HG02852 (cell line): ENCODE measurements around the gene ECHDC1.

Source experiments
- ATAC-seq: cut with Tn5 transposase; IDR thresholded peaks from one replicate; pipeline ENCODE4 v1.9.1; 2021; ENCODE audit warnings: mild to moderate bottlenecking, moderate library complexity; ENCODE audit not compliant: unreplicated experiment

Gene ECHDC1

DNA sequence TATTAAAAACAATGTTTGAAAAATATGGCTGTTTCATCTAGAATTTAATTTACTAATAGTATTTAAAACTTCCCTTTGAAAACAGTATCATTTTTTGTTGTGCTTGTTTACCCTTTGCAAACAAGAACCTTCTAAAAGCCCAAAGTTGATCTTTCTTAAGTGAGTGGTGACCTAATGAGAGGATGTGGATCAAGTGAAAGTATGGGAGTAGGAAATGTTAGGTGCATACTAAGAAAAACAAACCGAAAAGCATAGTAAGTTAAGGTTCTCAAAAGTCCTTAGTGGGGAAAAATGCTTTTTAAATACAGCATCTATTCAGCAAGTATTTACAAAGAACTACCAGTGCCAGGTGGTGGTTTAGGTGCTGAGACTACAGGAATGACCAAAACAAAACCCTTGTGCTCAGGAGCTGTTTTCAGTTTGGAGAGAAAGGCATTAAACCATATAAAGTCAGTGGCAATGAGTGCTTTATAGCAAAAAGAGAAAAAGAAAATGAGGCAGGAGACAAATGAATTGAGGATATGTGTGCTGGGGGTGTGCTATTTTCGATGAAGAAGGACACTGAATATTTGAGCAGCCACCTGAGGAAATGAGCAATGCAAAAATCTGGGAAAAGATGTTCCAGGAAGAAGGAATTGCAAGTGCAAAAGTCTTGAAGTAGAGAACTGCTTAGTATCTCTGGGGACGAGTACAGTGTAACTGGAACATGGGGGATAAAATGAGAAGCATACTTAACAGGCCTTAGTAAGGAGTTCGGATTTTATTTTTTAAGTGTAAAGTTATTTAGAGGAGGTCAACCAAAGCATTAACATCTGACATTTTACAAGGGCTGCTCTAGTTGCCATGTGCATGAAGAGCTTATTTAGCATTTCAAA lies 52.8 kb downstream of the ECHDC1 start:
- peak; percentile 39 for ATAC-seq

DNA sequence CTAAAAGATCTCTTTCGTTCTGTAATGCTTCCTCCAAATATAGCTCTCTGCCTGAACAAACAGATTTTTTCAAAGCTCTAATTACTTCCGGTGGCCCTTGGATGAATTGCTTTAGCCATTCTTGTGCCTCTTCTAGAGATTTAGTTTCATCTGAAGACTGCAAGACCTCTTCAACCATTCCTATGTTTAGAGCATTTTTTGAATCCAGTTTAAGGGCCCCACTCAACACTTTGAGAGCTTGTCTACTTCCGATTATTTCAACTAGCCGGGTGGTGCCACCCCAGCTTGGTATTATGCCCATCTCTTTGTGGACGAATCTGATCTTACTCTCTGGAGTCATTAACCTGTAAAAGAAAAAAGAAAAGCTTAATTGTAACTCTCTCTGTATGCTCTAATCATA lies 53.5 kb downstream of the ECHDC1 start:
- ATAC-seq = no peak

DNA sequence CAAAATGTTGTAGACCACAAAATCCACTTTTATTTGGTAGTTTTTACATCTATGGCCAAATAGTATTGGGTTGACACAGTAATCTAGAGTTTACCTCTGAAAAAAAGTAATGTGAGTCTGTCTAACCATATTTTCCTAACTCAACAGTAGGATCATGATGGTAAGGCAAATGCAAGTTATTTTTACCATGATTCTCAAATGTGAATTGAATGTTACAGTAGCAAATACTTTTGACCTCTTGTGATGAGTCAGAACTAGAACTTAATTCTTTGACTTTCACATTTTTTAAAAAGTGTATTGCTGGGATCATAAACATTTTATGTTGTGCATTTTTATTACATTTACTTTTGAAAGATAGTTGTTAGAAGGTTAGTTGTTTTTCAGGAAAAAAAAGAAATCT lies 54.7 kb downstream of the ECHDC1 start:
- peak; percentile 28 for ATAC-seq

DNA sequence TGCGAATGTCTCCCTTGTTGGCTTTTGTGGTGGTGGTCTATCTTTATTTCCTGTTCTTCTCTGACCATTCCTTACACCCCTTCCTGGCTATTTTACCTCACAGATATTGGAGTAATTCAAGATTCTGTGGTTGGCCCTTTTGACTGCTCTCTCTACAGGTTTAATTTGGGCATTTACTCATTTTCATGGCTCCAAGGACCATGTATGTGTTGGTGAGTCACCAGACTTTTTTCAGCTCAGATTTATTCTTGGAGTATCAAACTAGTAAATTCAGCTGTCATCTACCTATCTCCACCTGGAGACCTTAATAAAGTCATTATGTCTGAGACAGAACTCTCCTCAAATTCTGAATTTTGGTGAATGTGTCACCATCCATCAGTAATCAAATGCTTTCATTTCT lies 61.2 kb downstream of the ECHDC1 start:
- ATAC-seq = no peak

DNA sequence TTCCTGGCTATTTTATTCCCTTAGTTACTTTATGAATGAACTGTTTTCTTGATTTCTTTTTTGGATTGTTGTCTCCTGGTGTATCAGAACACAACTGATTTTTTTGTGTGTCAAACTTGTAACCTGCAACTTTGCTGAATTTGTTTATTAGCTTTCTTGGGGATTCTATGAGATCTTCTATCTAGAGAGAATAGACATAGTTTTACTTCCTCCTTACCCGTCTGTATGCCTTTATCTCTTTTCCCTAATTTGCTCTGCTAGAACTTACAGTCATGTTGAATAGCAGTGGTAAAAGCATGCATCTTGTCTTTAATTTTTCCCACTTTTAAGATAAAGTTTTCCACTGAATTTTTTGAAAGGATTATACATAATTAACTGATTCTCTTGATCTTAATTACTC lies 63.6 kb downstream of the ECHDC1 start:
- peak; percentile 65 for ATAC-seq

DNA sequence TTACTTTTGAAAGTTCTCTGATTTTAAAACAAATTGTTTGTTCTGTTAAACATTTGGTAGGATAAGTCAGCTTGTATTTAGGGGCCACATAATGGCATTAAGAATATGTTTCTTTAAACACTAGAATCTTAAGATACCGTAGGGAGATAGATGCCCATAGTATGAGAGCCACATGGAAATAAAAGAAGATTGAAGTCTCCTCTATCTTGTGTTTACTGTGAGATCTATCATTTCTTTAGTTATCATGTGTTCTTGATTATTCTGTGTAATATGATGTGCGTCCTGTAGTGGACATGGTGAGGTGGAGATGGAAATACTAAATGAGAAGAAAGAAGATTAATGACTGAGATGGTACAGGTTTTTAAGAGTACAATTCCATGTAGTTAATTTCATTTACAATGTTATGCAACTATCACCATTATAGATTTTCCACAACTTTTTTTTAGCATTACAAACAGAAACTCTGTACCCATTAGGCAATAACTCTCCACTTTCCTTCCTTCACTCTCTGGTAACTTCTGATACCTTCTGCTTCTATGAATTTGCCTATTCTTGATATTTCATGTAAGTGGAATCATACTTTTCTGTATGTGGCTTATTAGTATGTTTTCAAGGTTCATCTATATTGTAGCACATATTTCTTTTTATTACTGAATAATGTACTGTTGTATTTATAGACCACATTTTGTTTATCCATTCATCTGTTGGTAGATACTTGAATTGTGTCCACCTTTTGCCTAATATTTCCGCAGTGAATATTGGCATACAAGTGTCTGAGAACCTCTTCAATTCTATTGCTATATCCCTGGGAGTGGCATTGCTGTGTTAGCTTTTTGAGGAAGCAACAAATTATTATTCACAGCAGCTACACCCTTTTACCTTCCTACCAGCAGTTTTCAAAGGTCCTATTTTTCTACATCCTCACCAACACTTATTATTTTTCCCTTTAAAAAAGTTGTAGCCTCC lies 65.2 kb downstream of the ECHDC1 start:
- ATAC-seq = no peak

DNA sequence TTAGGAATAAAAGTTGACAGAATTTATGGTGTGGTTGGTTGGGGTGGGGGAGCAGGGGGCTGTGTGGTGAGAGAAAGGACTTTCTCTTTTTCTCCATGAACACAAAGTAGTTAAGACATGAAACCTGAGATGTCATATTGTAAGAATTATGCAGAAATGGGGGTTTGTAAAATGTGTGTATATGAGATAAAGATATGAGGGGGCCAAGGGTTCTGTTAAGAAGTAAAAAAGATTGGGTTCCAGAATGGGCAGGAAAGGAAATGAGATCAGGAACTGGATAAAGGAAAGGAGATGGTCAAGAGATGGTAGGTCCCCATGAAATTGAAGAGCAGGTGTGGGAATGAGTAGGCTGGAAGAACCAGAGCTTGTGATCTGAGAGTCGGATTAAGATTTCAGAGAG lies 67.1 kb downstream of the ECHDC1 start:
- no peak for ATAC-seq

DNA sequence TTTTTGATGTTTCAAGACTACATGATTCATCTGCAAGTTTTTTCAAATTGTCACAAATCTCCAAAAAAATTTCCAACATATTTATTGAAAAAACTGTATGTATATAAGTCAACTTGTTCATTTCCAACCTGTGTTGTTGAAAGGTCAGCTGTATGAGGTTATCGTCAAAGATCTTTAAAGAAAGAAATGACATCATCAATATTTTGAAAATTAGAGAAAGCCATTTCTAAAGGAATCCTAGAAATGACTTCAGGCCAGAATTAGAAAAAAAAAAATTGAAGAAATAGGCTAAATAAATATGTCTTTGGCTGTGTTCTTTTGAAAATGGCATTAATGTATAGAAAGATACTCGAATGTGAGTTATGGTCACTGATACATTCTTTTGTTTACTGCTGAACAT lies 69.9 kb downstream of the ECHDC1 start:
- no peak for ATAC-seq

DNA sequence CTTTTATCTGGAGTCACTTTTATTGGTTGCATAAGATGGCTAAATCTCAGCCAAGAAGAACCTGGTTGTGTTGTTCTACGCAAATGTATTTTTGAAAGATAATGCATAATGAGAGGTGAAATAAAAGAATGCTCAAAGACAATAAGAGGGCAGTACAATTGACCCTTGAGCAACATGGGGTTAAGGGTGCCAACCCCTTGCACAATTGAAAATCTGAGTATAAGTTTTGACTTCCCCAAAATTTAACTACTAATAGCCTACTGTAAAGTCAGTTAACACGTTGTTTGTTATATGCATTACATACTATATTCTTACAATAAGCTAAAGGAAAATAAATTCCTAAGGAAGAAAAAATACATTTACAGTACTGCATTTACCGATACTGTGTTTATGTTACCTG lies 70.8 kb downstream of the ECHDC1 start:
- ATAC-seq = no peak

DNA sequence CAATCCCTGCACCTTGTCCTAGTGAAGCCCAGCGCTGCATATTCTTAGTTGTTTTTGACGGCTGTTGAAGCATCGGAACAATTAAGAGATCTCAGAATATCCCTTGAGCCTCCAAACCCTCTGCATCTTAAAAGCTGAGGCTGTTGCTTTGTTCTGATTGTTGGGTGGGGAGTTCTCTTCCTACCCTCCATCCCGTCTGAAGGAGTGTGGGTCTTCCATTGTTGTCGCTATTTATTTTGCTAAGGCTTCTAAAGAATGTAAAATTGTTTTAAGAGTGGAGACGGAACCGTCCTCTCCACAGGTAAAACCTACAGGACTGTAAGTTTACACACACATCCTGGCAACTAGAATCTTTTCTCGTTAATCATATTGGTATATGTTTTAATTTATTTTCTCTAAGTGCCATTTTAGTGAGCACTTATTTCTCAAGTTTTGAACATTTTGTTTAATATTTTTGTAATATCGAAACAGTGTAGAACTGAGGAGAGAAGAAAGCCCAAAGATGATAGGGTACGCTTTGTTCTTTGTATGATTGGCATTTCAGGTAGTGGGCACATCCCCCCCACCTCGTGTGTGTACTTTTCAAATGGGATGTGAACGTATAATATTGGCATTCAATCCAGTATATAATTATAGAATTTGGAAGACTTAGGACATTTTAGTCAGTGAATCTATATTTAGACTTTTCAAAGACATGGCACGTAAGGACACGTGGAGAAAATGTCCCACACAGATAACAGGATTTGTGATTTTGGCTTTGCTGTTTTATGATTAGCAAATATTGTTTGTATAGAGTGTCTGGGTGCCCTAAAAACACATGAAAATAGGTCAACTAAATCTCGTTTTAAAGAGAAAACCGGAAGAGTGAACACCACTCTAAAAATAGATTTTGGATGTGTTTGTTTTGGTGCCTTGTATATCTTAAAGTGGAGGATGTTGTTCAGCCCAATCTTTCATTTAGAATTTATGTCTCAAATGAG lies 75.5 kb downstream of the ECHDC1 start:
- peak; percentile 1 for ATAC-seq

DNA sequence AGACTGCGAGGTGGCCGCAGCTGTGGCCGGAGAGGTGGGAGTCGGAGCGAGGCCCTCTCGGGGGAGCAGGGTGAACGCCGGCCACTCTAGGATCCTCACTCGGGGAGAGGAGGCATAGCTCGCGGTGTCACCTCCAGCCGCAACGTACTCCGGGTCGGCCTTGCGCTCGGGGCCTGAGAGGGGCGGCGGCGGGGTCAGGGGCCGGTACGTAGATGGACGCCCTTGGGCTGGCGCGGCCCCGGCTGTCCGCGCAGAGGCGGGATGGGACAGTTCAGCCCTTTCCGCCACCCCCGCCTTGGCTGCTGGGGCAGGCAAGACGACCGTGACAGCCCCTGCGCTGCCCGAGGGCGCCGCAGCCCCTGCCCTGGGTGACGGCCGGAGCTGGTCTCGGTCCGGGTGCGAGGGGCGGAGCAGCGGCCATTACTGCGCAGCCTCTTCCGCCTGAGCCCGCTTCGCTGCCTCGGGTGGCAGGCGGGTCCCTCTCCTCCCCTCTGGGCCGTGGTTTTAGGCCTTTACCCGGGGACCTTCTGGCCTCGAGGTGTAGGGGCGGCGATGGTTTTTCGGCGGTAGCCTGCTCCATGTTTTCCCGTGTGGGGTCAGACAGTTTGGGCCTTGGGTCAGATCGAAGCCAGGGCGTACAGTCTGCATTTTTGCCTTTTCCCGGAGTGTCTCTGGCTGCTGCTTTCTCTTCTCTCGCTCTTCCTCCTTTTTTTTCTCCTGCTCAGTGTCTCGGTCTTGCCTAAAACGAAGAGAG lies 76.3 kb downstream of the ECHDC1 start:
- ATAC-seq = peak; percentile 77

DNA sequence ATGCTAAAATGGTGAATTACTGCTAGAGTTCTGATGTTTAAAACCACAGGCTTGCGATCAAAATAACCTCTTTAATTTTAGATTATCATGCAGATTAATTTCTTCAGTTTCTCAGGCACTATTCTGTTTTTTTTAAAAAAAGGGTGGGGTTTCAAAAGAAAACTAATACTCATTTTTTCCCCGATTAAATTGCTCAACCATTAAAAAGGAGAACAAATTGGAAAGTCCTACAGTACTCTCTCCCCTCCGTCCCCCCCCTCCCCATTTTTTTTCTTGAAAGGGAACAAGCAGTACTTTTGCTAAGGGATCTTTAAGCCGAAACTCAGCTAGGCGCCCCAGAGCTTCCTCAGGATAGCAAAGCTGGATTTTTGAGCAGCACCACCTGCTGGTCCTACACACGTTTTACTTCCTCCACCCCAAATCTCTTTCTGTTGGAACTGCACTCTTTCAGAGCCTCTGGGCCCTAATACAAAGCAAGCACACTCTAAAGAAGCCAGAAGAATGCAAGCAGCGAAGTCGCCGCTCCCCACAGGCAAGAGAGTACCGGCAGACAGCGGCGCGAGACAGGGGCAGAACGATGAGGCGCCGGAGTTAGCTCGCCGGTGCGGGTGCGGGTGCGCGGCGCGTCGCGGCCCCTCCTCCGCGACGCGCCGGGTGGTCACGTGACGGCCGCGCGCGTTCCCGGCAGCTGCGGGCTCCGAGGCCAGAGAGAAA lies 77.1 kb downstream of the ECHDC1 start, which contains the start of gene RNF146:
Gene RNF146, plus strand, starts transcription at position 687 of the 714 bp plus-strand sequence. CDS start 13,475 bp downstream, outside the sequence.
- ATAC-seq = peak; percentile 80

DNA sequence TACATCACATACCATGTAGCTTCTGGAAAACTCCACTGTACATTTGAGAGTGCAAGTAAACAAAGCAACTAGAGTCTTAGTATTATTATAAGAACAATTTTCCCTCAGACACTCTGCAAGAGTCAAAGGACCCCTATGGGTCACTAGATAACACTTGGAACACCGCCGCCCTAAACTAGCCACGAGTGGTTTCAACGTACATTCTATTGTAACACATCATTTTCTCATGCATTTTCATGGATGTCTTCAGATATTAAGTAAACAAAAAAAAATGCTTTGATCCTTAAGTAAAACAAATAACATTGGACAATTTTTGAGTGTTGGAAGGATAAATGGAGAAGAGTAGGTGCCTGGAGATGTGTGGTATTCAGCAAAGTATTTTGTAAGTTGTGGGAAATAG lies 79.9 kb downstream of the ECHDC1 start:
- ATAC-seq = no peak

DNA sequence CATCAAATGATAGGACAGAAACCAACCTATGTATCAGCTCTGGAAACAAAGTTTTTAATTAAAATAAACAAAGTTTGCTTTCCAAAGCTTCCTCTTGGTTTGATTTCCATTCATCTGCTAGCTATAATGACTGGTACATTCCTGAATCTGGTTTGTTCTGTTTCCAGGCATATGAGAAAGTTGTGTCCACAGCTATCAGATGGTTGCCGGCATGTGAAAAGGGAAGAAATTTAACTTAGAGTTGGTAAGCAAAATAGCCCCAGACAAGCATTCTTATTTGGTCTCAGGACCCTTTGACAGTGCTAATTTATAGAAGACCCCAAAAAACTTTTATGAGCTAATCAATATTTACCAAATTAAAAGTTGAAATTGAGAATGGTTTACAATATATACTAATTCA lies 80.5 kb downstream of the ECHDC1 start:
- no peak for ATAC-seq

DNA sequence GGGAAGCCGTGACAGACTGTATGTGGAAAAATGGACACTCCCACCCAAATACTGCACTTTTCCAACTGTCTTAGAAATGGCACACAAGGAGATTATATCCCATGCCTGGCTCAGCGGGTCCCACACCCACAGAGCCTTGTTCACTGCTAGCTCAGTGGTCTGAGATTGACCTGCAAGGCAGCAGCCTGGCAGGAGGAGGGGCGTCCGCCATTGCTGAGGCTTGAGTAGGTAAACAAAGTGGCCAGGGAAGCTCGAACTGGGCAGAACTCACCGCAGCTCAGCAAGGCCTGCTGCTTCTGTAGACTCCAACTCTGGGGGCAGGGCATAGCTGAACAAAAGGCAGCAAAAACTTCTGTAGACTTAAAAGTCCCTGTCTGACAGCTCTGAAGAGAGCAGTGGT lies 88.1 kb downstream of the ECHDC1 start:
- ATAC-seq = no peak

DNA sequence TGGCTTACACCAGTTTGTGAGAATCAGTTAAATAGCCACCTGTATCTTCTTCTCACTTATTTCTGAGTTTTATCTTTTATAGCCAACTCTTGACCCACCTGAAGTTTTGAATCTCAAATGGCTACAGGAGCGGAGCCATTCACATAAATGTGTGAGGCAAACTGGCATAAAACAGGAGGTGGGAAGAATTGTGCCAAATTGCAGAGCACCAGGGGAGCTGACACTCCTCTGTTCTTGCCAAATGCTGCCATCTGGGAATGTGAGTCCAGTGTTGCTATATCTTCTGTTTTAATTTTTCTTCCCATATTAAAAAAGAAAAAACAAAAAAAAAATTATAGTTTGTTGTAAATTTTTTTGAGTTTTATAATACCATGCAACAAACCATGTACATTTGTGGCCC lies 93.8 kb downstream of the ECHDC1 start:
- ATAC-seq = no peak

DNA sequence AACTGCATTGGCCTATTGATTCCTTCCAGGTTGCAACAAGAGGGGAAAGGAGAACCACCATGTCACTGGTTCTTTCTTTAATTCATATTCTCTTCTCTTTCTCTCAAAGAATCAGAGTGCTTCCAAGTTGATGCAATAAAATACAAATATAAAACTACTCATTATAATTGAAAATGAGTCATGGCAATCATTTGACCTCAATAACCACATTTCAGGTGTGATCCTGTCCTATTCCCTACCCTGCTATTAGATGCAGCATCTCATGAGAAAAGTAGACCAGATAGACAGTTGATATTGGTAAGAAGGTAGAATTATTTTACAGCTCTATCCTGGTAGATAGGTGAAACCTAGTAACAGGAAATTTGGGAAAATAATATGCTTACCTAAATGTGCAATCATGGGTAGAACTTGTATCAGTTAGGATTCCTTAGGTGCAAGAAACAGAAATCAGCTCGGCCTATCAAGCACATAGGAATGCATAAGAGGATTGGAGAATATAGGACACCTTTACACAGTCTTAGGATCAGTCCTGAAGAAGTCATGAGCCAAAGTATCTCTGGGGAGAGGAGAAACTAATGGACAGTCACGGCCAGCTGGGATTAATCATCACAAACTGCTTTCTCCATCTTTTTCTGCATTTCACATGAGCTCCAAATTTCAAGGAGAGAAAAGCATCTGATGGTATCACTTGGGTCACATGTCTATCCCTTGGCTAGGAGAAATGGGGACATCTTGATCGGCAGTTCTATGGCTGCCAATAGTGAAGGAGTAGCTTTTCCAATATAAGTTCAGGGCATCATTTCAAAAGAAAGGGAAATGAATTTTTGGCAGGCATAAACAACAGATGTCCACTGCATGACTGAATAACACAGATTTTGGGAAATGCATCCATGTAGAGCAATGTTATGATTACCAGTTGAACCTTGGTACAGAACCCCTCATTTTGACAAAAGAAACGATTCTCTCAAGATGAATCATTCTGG lies 96.0 kb downstream of the ECHDC1 start:
- no peak for ATAC-seq

DNA sequence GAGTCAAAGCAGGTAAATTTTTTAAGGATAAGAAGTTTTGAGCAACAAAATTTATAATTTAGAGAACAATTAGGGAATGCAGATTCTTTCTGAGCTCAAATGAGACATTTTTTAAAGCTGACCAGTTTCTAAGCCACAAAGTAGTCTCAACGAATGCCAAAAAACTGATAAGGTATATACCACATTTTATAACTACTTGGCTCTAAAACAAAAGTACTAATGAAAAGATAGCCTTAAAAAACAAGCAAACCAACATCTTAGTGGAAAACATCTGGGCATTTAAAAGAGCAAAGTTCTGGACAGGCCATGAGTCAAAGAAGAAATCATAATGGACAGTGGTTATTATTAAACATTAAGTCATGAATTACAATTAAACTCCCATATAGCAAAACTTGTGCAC lies 99.9 kb downstream of the ECHDC1 start:
- ATAC-seq = no peak
